Measurements from ENCODE around the gene MYBBP1A.

The MYBBP1A gene

DNA sequence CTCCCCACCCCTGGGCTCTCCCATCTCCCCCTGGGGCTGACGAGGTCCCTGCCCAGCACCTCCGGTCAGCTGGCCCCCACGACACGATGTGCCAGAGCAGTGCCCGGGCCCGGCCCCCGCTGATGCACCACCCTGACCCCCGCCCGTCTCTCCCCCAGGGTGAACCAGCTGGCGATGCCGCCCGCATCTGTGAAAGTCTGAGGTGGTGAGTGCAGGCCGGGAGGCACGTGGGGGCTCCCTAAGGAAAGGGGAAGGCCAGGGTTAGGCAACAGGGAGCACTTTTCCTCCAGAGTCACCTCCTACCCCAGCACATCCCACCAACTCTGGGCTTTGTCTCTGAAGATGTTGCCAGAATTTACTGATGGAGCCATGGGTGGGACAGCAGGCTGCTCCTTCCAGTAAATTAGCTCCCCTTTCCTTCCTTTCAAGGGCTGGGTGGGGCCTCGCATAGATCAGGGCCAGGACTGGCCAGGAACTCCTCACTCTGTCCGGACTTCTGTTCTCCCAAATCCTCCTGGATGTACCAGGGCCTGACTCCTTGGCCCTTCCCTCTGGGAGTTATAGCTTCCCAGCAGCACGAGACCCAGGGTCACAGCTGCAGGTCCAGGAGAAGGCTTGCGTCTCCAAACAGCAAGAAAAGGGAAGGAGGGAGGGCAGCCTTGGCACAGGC is 18.3 kb downstream of the MYBBP1A start:
- Histone ChIP-seq H3K9me3 (no peaks in the 10 kb centered on the region), H3K36me3 (peaks cover 4% of the 10 kb centered on the region), H3K4me1 (peaks cover 3% of the 10 kb centered on the region), H3K27me3 (no peaks in the 10 kb centered on the region), H3K4me3 (ENCODE audit: low read depth, low read length) (no peak overlapping the region)
- DNase-seq, result no peak
- TF ChIP-seq, protein P1, sequence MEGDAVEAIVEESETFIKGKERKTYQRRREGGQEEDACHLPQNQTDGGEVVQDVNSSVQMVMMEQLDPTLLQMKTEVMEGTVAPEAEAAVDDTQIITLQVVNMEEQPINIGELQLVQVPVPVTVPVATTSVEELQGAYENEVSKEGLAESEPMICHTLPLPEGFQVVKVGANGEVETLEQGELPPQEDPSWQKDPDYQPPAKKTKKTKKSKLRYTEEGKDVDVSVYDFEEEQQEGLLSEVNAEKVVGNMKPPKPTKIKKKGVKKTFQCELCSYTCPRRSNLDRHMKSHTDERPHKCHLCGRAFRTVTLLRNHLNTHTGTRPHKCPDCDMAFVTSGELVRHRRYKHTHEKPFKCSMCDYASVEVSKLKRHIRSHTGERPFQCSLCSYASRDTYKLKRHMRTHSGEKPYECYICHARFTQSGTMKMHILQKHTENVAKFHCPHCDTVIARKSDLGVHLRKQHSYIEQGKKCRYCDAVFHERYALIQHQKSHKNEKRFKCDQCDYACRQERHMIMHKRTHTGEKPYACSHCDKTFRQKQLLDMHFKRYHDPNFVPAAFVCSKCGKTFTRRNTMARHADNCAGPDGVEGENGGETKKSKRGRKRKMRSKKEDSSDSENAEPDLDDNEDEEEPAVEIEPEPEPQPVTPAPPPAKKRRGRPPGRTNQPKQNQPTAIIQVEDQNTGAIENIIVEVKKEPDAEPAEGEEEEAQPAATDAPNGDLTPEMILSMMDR (IDR thresholded peaks at IDR 0.05; ENCODE audit: low read depth, low read length), result no peak

DNA sequence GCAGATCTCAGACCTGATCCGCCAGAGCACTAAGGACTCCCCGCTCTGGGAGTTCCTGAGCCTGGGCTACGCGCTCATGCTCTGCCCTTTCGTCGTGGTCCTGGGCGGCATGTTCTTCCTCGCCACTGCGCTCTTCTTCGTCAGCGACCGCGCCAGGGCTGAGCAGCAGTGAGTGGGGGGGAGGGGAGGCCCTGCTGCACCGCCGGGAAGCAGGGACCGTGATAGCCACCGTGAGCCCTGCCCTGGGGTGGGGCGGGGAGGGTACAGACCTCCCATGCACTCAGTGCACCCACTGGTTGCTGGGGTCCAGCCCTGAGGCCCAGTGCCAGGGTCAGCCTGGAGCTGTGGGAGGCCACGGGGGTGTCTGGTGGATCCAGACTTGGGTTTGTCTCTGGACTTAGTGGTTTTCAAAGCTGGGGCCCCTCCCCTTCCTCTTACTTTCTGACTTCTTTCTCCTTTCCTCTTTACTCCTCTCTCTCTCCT is 18.9 kb downstream of the MYBBP1A start:
- no peak for DNase-seq
- H3K4me1 ChIP-seq, result peaks cover 3% of the 10 kb centered on the region

DNA sequence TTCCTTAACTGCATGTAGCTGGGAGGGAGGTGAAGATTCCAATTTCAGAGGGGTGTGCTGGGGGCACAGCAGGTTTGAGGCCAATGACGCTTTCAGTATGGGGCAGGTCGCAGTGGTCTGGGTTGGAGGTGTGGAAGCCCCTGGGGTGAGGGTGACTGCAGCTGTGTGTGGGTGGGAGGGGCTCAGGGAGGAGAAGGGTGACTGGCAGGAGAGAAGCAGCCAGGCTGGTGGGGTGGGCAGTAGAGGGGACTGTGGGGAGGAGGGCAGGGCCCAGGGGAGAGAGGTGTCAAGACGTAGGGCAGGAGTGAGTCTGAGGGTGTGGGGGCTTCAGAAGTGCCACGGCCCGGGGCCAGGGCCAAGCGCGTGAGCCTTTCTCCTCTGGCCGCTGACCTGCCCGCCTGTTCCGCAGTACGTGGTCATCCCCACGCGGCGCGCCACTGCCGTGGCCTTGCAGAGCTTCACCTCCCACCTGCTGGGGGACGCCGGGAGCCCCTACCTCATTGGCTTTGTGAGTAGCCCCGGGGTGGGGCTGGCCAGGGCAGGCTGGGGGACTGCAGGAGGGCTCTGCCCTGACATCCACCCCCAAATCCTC is 19.4 kb downstream of the MYBBP1A start:
- no peaks in the 10 kb centered on the region; the same call in 1 of the 2 replicates for H3K36me3 ChIP-seq
- no peaks in the 10 kb centered on the region for H3K9me3 ChIP-seq
- no peak overlapping the region for H3K4me3 ChIP-seq (ENCODE audit: low read depth, low read length)
- TF ChIP-seq, protein P1 (IDR thresholded peaks at IDR 0.05; ENCODE audit: low read depth, low read length), result no peak
- no peak for DNase-seq
- H3K27me3 ChIP-seq, result no peaks in the 10 kb centered on the region
- peaks cover 3% of the 10 kb centered on the region for H3K4me1 ChIP-seq

More for the DNA sequence above, 18.9 kb downstream of the MYBBP1A start:
- Histone ChIP-seq H3K36me3 (no peaks in the 10 kb centered on the region; the same call in none of the 2 replicates), H3K4me3 (ENCODE audit: low read depth, low read length) (no peak overlapping the region), H3K9me3 (no peaks in the 10 kb centered on the region), H3K27me3 (no peaks in the 10 kb centered on the region)
- TF ChIP-seq, protein P1 (IDR thresholded peaks at IDR 0.05; ENCODE audit: low read depth, low read length), result no peak

DNA sequence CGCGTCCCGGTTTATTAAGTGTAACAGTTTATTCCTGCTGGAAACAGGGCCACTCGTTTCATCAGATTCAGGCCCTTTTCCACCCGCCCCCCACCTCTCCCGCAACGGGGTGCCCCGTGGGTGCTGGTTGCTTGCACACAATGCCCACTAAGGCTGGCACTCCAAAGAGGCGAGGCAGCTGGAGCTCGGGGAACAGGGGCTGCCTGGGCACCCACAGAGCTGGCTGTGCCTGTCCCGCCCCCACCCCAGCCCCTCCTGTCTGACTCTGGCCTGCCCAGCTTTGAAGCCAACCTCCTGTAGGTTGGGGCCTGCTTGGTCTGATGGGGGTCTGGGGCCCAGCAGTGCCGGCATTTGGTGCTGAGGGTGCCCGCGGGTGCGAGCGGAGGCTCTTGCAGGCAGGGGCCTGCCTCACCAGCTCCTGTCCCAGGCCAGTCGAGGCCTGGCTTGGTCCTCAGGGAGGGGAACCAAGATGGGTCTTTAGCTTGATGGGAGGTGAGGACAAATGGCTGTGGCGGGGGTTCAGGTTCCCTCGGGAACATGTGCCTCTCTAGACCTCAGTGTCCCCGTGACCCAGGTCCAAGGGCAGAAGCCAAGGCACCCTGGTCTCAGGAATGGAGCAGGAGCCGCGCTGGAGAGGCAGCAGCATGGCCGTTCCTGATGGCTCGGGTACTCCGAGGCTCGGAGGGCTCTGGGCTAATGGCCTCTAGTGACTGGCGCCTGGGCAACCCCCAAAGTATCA is 20.1 kb downstream of the MYBBP1A start:
- Histone ChIP-seq H3K4me1 (peaks cover 3% of the 10 kb centered on the region), H3K9me3 (no peaks in the 10 kb centered on the region), H3K4me3 (ENCODE audit: low read depth, low read length) (no peak overlapping the region), H3K36me3 (no peaks in the 10 kb centered on the region; the same call in 1 of the 2 replicates), H3K27me3 (no peaks in the 10 kb centered on the region)
- DNase-seq, result no peak
- TF ChIP-seq, protein P1 (IDR thresholded peaks at IDR 0.05; ENCODE audit: low read depth, low read length), result no peak

DNA sequence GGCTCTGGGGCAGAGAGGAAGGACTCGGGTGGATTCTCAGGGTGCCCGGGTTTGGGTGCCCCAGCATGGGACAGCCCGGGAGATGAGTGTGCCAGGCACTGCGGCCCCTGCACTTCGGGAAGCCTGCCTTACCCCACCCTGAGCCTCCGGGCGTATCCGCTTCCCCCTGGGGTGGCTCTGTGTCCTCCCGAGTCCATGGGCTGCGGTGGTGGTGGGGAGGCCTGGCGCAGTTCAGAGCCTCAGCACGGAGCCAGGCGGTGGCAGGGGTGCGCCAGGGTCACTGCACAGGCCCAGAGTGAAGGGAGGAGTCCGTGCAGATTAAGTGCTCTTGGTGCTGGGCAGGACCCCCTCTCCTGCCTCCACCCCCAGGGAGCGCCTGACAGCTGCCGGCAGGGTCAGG is 20.7 kb downstream of the MYBBP1A start:
- Histone ChIP-seq H3K27me3 (no peaks in the 10 kb centered on the region), H3K4me1 (peaks cover 3% of the 10 kb centered on the region), H3K9me3 (no peaks in the 10 kb centered on the region), H3K36me3 (no peaks in the 10 kb centered on the region; the same call in 1 of the 2 replicates), H3K4me3 (ENCODE audit: low read depth, low read length) (no peak overlapping the region)
- TF ChIP-seq, protein P1 (IDR thresholded peaks at IDR 0.05; ENCODE audit: low read depth, low read length), result no peak
- no peak for DNase-seq
